ENCODE results near the gene FGGY.

GRCh38 chr1:59249396-59250137 lies 47.3 kb upstream of the FGGY start:
- TF ChIP-seq EZH2 (IDR thresholded peaks at IDR 0.05; ENCODE audit: borderline replicate concordance, low read depth, low read length, severe bottlenecking) (no peak), POLR2AphosphoS5 (IDR thresholded peaks at IDR 0.05; ENCODE audit: insufficient read depth, low read depth, low read length) (no peak), CTCF (IDR thresholded peaks at IDR 0.05; ENCODE audit: extremely low read depth in 1 of 2, insufficient read depth in 1 of 2, low read depth in 1 of 2, low read length in 2 of 2) (no peak), POLR2A (IDR thresholded peaks at IDR 0.05; ENCODE audit: low read depth, low read length) (no peak), MYC (IDR thresholded peaks at IDR 0.05; ENCODE audit: low read depth, low read length) (no peak), JUN (IDR thresholded peaks at IDR 0.05; ENCODE audit: borderline replicate concordance, insufficient read depth, insufficient read length, low read depth) (no peak)

Measured in endothelial cell of umbilical vein (primary cell).